OCI-LY3 (cell line): ENCODE data around the gene FAM210B.

Source experiments
- CTCF ChIP-seq: fragments of 200-600, 300-600 bp; sonication (generic); IDR thresholded peaks from 2 replicates; pipeline ENCODE4 v1.5.1; 2014; ENCODE audit warnings: antibody characterized with exemption, low read length, low read depth
- EZH2phosphoT487 ChIP-seq: fragments of 200-600 bp; shearing (Covaris generic); IDR thresholded peaks from 2 replicates; pipeline ENCODE4 v1.6.1; 2018; ENCODE audit warnings: antibody characterized with exemption, mixed run types, low read depth

GRCh38 chr20:56368351-56369134 lies 9.8 kb downstream of the FAM210B start:
- TF ChIP-seq CTCF (no peak), EZH2phosphoT487 (no peak)
